Adipocyte (in vitro differentiated cells): ENCODE results near the gene KATNAL2.

Source experiments
- DNase-seq: peaks from one replicate; pipeline ENCODE4 v3.0.0-alpha.2; 2015; ENCODE audit warnings: low read depth
- H3K27me3 ChIP-seq: replicated peaks from 2 replicates; pipeline ENCODE4 v1.7.0; 2013; ENCODE audit warnings: mild to moderate bottlenecking, low read length, moderate library complexity; ENCODE audit not compliant: control insufficient read depth, insufficient read depth
- H3K36me3 ChIP-seq: 2 replicates; pipeline ENCODE4 v1.7.0; 2013; ENCODE audit warnings: low read length, mild to moderate bottlenecking, moderate library complexity; ENCODE audit not compliant: control insufficient read depth, insufficient read depth, severe bottlenecking
- H3K4me1 ChIP-seq: 2 replicates; pipeline ENCODE4 v1.7.0; 2013; ENCODE audit warnings: mild to moderate bottlenecking, low read length, moderate library complexity; ENCODE audit not compliant: control insufficient read depth, insufficient read depth
- H3K4me3 ChIP-seq: 2 replicates; pipeline ENCODE4 v1.7.0; 2013; ENCODE audit warnings: mild to moderate bottlenecking, low read length, moderate library complexity
- H3K9ac ChIP-seq: 2 replicates; pipeline ENCODE4 v1.7.0; 2013; ENCODE audit warnings: mild to moderate bottlenecking, low read length, moderate library complexity
- H3K9me3 ChIP-seq: 2 replicates; pipeline ENCODE4 v1.7.0; 2013; ENCODE audit warnings: mild to moderate bottlenecking, low read length, moderate library complexity; ENCODE audit not compliant: control insufficient read depth

Gene KATNAL2

GRCh38 chr18:47120428-47120827 is 203.0 kb downstream of the KATNAL2 start:
- Histone ChIP-seq H3K9ac (no peak overlapping the region), H3K27me3 (no peaks in the 10 kb centered on the region), H3K36me3 (peaks cover 6% of the 10 kb centered on the region), H3K4me1 (peaks cover 6% of the 10 kb centered on the region), H3K4me3 (no peak overlapping the region), H3K9me3 (no peaks in the 10 kb centered on the region)
- no peak for DNase-seq

DNA sequence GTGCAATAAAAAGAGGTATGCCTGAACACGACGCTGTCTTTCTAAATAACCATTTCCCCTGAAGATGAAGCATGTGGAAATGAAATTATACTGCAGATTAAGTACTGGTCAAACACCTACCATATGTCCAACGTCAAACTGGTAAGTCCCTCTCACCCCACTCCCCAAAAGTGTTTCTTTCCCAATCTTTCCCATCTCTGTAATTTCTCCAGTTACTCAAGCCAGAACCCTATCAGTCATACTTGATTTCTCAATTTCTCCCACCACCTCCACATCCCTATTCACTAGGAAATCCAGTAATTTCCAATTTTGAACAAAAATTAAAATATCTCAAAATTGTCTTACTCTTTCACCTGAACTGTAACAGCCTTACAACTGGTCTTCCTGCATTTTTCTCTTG is 203.7 kb downstream of the KATNAL2 start:
- H3K27me3 ChIP-seq, result no peaks in the 10 kb centered on the region
- no peak for DNase-seq
- peaks cover 9% of the 10 kb centered on the region for H3K36me3 ChIP-seq
- H3K9me3 ChIP-seq, result no peaks in the 10 kb centered on the region
- no peak overlapping the region for H3K9ac ChIP-seq
- no peak overlapping the region for H3K4me3 ChIP-seq
- peaks cover 6% of the 10 kb centered on the region for H3K4me1 ChIP-seq

DNA sequence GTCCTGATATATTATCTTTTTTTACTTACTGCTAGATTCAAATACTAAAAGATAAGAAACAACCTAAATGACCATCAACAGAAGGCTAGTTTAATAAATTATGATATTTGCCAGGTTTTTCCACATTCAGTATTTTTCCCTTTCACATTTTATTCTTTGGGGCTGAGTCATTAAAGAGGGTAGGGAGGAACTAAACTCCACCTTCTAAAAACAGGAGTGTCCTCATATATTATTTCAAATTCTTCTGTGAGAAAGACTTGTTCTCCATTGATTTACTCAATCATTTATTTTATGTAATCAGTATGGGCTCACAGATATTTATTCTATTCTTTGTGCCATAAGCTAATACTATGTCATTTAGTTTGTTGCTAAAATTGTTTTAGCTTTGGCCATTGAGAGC is 223.9 kb downstream of the KATNAL2 start:
- Histone ChIP-seq H3K4me3 (no peak overlapping the region), H3K27me3 (no peaks in the 10 kb centered on the region)

DNA sequence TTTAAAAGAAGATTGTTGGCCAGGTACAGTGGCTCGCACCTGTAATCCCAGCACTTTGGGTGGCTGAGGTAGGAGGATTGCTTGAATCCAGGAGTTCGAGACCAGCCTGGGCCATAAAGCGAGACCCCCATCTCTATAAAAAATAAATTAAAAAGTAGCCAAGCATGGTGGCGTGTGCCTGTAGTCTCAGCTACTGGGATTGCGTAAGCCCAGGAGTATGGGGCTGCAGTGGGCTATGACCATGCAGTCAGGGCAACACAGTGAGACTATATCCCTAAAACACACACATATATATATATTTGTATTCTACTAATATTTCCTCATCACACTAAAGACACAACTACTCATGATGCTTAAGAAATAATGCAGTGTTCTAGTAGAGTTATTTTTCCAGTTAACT is 225.8 kb downstream of the KATNAL2 start:
- no peak for DNase-seq
- Histone ChIP-seq H3K9me3 (no peaks in the 10 kb centered on the region), H3K9ac (no peak overlapping the region)

More for the DNA sequence above, 223.9 kb downstream of the KATNAL2 start:
- Histone ChIP-seq H3K9me3 (no peaks in the 10 kb centered on the region), H3K36me3 (peaks cover 4% of the 10 kb centered on the region), H3K4me1 (no peaks in the 10 kb centered on the region), H3K9ac (no peak overlapping the region)
- DNase-seq, result no peak

GRCh38 chr18:47143899-47144485 is 226.6 kb downstream of the KATNAL2 start:
- no peak for DNase-seq
- Histone ChIP-seq H3K27me3 (no peaks in the 10 kb centered on the region), H3K9ac (no peak overlapping the region), H3K4me3 (no peak overlapping the region), H3K9me3 (no peaks in the 10 kb centered on the region), H3K36me3 (peaks cover 4% of the 10 kb centered on the region), H3K4me1 (peaks cover 4% of the 10 kb centered on the region)

More for the DNA sequence above, 225.8 kb downstream of the KATNAL2 start:
- H3K36me3 ChIP-seq, result peaks cover 4% of the 10 kb centered on the region
- no peak overlapping the region for H3K4me3 ChIP-seq
- no peaks in the 10 kb centered on the region for H3K4me1 ChIP-seq
- no peaks in the 10 kb centered on the region for H3K27me3 ChIP-seq

DNA sequence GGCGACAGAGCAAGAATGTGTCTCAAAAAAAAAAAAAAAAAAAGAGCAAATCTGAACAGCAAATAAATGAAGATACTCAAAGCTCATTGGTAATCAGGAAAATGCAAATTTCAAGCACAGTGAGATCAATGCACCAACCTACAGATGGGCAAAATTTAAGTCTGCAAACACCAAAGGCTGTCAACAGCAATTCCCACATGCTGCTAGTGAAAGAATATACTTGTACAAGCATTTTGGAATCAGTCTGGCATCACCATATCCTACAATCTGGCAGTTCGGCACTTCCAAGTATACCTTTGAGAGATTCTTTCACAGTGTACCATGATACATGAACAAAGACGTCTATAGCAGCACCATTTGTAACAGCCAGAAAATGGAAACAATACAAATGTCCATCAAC is 228.8 kb downstream of the KATNAL2 start:
- H3K9ac ChIP-seq, result no peak overlapping the region
- H3K9me3 ChIP-seq, result no peaks in the 10 kb centered on the region
- H3K4me3 ChIP-seq, result no peak overlapping the region
- H3K36me3 ChIP-seq, result peaks cover 4% of the 10 kb centered on the region
- DNase-seq, result no peak
- H3K4me1 ChIP-seq, result peaks cover 17% of the 10 kb centered on the region
- H3K27me3 ChIP-seq, result no peaks in the 10 kb centered on the region

DNA sequence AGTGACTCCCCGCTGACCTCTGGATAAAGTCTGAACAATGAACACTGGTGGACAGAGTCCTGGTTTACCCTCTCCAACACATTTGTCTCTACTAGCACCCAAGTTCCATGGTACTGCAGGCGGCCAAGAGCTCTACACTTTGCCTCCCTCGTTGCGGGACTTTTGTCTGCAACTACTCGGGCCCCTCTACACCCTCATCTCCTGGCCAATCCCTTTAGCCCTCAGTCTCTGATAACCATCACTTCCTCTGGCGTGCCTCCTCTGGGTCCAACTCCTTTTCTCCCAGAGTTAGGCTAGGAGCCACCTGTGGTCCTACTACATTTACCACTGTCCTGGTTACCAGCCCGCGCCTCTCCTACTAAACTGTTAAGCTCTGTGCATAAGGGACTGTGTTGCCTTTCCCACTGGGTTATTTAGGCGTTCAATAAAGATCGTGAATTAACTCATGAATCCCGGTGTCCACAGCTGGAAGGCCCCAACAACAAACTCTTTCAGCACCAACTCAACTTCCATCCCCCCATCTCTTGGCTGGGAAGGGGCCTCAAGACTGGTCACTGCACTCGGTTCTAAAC is 232.1 kb downstream of the KATNAL2 start:
- peaks cover 19% of the 10 kb centered on the region for H3K4me1 ChIP-seq
- peak overlapping the region; percentile 93 for H3K4me3 ChIP-seq
- no peaks in the 10 kb centered on the region for H3K27me3 ChIP-seq
- no peak for DNase-seq
- H3K9ac ChIP-seq, result peak overlapping the region; percentile 93
- H3K36me3 ChIP-seq, result peaks cover 13% of the 10 kb centered on the region
- no peaks in the 10 kb centered on the region for H3K9me3 ChIP-seq

DNA sequence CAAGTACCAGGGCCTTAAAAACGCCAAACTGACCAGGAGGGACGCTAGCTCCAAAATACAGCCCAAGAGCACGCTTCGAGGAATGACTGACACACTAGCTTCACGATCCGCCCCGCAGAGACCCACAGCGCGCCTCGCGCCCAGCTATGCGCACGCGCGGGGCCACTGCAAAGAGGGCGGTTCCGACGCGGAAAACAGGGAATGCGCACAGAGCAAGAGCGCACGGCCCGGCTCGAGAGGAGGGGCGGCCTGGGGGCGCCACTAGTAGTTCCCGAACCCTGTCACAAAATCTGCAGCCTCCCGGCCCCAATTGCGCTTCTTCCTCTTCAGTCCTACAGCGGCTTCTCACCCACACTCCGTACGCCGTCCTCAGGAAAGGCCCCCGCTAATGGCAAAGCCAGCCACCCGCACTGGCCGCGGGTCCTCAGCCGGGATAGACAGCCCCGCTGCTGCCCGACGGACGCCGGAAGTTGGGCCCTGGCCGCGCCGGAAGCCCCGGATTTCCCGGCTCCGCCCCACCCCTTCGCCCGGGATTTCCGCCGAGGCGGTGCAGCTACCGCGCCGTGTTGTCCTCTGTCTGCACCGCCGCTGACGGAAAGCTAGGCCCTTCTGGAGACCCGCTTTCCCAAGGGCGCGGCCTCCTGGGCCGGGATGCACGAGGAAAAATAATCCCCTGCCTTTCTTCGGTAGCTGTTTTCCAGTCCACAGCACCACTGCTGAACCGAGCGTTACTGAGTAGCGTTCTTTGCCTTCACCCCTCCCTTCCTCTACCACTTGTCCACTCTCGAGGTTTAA is 232.8 kb downstream of the KATNAL2 start, which contains the start of gene HDHD2:
HDHD2 (minus strand) TSS at position 472 of the 795 bp plus-strand sequence. CDS start 14,061 bp downstream, outside the sequence.
- no peaks in the 10 kb centered on the region for H3K27me3 ChIP-seq
- DNase-seq, result peak; percentile 93
- peak within 1 kb of the TSS; percentile 93 for H3K4me3 ChIP-seq
- H3K9me3 ChIP-seq, result no peaks in the 10 kb centered on the region
- H3K36me3 ChIP-seq, result peaks cover 19% of the 10 kb centered on the region
- peaks cover 19% of the 10 kb centered on the region for H3K4me1 ChIP-seq
- H3K9ac ChIP-seq, result peak within 1 kb of the TSS; percentile 93

DNA sequence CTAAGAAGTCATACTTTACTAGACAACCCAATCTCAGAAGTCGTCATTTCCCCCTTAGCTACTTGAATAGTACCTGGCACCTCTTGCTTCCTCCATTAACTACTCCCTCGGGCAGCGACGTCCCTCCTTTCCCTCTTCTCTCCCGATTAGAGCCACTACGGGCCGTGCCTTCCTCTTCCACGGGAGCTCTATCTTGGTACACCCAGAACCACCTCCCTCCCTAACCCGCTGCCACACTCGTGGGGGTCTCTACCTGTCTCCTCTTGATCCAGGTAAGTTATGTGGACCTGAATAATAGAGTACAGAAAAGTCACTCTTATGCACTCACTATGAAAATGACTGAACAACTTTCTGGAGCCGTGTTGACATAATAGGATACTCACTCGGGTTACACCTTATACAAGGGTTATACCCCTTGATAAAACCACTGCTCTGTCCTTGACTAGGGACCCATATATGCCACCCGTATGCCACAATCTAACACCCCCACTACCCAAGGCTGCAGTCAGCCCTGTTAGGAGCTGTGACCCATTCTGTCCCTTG is 233.5 kb downstream of the KATNAL2 start:
- H3K36me3 ChIP-seq, result peaks cover 24% of the 10 kb centered on the region
- H3K9ac ChIP-seq, result peak overlapping the region; percentile 93
- H3K9me3 ChIP-seq, result no peaks in the 10 kb centered on the region
- no peak for DNase-seq
- H3K4me3 ChIP-seq, result peak overlapping the region; percentile 93
- peaks cover 19% of the 10 kb centered on the region for H3K4me1 ChIP-seq
- no peaks in the 10 kb centered on the region for H3K27me3 ChIP-seq

DNA sequence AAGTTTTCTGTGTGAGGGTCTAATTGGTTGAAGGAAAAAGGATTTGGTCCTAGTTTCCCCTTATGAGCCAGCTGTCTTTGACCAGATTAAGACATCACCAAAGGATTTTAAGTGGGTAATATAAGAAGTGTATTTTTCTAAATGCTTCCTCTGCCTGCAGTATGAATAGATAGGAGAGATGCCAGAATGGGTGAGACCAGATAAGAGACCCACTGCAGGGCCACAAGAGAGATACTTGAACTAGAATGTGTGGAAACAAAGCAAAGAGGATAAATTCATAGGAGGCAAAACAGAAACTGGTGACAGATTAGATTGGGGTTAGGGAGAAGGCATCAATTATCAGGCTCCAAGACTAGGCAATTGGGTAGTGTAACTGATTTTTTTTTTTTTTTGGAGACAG is 234.0 kb downstream of the KATNAL2 start:
- Histone ChIP-seq H3K36me3 (peaks cover 24% of the 10 kb centered on the region), H3K9me3 (no peaks in the 10 kb centered on the region), H3K9ac (peak overlapping the region; percentile 93), H3K27me3 (no peaks in the 10 kb centered on the region), H3K4me3 (peak overlapping the region; percentile 93), H3K4me1 (peaks cover 19% of the 10 kb centered on the region)
- DNase-seq, result no peak
